HG02943 (cell line): Measurements from ENCODE around the gene HIP1.
"Not testable (repeated sequence)": the region's sequence is repeated elsewhere in the genome, so short reads cannot be mapped to it uniquely, and the experiment has no call there.

Source experiments
- ATAC-seq: cut with Tn5 transposase; IDR thresholded peaks from one replicate; pipeline ENCODE4 v1.9.1; 2021; ENCODE audit warnings: mild to moderate bottlenecking, low read depth, moderate library complexity; ENCODE audit not compliant: unreplicated experiment

The HIP1 gene

DNA sequence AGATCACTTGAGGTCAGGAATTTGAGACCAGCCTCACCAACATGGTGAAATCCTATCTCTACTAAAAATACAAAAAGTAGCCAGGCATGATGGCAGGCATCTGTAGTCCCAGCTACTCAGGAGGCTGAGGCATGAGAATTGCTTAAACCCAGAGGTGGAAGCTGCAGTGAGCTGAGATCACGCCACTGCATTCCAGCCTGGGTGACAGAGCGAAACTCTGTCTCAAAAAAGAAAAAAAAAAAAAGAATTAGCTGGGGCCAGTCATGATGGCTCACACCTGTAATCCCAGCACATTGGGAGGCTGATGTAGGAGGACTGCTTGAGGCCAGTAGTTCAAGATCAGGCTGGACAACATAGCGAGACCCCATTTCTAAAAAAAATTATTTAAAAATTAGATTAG, 21.0 kb downstream of the HIP1 start:
- ATAC-seq: not testable (repeated sequence)

DNA sequence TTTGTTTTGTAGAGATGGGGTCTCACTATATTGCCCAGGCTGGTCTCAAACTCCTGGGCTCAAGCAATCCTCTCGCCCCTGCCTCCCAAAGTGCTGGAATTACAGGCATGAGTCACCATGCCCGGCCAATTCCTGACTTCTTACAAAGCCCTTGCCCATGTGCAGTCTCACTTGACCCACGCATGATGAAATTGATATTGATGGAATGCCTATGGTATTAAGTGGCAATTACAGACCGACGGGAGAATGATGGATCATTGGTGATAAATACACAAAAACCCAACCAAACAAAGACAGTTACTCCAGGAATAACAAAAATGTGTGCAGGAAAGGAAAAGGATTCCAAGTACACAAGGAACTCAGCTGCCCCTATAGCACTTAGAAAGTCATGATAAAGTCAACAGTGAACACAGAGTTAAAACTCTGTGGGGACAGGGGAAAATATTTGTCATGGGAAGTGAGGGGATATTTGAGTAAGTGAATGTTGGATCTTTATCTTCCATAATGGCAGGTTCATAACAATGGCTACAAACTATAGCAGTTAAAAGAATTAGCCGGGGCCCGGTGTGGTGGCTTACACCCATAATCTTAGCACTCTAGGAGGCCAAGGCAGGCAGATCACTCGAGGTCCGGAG, 21.6 kb downstream of the HIP1 start:
- no peak for ATAC-seq

DNA sequence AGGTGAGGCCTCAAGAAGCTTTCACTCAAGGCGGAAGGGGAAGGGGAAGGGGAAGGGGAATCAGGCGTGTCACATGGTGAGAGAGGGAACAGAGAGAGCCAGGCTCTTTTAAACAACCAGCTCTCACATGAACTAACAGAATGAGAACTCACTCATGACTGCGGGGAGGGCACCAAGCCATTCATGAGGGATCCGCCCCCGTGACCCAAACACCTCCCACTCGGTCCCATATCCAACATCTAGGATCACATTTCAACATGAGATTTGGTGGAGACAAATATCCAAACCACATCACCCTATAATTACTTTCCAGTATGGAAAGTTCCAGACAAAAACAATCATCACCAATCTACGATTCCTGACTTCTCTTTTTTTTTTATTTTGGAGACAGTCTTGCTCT, 22.9 kb downstream of the HIP1 start:
- ATAC-seq: no peak

DNA sequence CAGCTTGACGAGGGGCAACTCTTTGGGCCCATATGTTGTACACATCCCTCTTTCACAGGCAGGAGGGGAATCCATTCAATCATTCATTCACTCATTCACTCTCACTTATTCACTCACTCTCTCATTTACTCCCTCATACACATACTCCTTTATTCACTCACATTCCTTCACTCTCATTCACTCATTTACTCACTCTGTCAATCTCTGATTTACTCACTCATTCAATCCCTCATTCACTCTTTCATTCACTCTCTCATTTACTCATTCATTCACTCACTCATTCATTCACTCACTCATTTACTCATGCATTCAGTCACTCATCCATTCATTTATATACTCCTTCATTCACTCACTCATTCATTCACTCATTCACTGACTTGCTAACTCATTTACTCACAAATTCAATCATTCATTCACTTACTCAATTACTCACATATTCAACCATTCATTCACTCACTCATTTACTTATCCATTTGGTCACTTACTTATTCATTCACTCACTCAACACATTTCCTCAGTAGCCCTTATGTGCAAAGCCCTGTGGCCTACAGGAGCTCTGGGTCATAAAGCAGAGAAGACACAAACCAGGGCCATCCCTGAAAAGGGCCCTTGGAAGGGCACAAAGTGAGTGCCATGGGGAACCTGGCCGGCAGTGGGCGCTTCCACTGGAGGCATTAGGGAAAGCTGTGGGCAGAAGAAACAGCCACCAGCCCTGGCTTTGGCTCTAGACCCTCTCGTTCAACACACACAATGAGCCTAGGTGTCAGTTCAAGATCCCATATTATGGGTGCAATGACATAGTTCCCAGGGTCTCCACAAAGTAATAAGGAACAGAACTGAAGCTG, 26.0 kb downstream of the HIP1 start:
- no peak for ATAC-seq

DNA sequence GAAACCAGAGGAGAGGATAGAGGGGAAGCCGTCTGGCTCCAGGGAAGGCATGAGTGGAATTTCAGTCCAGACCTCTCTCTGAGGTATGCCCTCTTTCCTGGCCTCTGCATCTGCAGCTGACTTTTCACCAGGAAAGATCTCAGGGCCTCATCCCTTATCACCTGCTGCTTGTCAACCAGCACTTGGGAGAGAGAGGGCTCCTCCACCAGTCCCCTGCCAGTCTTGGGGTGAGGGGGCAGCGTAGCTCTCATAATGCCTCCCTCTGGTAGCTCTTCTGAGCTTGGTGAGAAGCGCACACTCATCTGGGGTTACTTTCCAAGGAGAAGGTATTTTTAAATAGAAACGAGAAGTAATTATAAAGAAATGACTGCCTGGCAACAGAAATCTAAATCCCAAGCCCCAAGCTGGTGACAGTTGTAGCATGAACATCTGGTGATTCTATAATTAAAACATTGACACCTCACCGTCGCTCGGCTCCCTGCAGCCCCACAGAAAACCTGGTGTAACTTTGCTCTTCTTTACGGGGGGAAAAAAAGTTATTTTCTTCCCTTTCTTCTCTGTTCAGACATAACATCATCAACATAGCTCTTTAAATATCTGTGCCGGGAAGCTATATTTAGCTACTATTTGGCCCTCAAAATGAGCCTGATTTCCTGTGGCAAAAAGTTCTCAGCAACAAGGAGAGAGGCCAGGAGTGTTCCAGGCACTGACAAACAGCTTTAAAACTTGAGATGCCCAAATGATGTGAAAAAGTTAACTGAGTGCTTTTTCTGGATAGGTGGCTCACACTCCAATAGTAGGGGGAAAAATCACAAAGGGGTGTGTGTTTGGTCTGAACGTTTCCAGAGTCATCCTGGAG, 26.9 kb downstream of the HIP1 start:
- no peak for ATAC-seq

DNA sequence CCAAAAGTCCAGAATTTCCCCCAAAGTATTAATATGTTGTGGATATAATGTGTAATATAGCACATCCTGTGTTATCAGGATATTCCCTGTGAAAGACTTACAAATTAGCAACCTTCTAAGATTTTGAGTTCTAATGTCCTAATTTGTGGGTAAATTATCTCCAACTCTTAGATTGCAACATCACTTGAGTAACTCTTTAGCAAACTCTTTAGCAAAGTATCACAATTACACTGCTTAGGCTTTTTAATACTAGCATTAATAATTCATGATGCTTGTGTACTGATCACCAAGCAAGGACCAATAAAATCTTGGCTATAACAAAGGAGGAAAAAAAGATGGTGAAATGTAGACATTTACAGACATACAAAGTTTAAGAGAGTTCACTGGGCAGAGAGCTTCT, 27.7 kb downstream of the HIP1 start:
- ATAC-seq: no peak

DNA sequence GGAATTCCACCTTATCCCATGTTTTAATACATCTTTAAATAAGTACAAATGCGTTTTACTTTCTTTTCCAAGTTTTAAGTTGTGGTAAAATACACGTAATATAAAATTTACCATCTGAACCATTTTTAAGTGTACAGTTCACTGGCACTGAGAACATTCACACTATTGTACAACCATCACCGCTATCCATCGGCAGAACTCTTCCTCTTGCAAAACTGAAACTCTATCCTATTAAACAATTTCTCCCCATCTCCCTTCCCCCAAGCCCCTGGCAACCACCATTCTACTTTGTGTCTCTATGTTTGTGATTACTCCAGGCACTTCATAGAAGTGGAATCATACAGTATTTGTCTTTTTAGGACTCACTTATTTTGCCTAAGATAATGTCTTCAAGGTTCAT, 33.8 kb downstream of the HIP1 start:
- no peak for ATAC-seq

DNA sequence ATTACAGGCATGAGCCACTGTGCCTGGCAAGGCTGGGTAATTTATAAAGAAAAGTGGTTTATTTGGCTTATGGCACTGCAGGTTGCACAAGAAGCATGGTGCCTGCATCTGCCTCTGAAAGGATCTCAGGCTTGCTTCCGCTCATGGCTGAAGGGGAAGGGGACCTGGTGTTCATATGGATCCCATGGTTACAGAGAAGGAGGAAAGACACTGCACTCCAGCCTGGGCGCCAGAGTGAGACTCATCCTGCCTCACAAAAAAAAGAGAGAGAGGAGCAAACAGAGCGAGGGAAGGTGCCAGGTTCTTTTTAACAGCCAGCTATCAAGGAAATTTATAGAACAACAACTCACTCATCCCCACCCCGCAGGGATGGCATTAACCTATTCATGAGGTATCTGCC, 36.2 kb downstream of the HIP1 start:
- ATAC-seq: no peak

DNA sequence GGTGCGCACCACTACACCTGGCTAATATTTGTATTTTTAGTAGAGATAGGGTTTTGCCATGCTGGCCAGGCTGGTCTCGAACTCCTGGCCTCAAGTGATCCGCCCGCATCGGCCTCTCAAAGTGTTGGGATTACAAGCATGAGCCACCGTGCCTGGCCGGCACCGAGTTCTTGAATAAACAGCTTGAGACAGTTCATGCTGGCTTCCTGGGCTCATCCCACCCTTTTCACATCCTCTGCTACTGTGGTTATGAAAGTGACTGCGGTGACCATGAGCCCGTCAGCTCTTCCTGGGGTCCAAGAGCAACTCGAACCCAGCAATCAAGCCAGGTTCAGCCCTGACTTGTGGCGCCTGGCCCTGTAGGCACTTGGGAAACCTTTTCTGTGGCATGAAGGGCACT, 38.7 kb downstream of the HIP1 start:
- ATAC-seq: no peak

DNA sequence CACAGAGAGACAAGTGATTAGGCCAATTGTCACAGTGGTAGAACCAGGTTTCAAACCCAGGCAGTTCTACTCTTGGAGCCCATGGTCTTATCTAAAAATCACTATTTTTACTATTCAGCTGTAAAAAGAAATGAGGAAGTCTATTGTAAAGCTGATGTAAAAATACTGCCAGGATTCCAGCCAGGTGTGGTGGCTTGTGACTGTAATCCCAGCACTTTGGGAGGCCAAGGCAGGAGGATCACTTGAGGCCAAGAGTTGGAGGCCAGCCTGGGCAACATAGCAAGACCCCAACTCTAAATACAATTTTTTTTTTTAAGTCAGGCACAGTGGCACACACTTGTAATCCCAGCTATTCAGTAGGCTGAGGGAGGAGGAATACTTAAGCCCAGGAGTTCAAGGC, 40.4 kb downstream of the HIP1 start:
- ATAC-seq: no peak

DNA sequence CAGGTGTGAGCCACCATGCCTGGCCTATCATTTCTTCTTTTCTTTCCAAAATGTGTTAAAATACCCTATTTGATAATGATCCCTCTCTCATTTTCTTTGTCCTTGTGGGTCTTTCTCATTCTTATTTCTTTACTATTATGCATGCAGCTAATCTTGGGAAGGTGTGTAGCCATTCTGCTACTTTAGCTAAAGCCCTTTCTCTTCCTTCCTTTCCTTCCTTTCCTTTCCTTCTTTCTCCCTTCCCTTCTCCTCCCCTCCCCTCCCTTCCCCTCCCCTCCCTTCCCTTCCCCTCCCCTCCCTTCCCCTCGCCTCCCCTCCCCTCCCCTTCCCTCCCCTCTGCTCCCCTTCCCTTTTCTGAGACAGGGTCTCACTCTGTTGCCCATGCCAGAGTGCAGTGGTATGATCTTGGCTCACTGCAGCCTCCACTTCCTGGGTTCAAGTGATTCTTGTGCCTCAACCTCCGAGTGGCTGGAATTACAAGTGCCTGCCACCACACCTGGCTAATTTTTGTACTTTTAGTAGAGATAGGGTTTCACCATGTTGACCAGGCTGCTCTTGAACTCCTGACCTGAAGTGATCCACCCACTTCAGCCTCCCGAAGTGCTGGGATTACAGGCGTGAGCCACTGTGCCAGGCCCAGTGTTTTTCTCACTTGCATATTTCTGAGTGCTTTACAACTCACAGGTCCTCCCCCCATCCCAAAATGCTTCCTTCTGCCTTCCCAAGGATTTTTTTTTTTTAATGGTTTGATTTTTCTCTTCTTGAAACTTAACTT, 42.3 kb downstream of the HIP1 start:
- no peak for ATAC-seq

DNA sequence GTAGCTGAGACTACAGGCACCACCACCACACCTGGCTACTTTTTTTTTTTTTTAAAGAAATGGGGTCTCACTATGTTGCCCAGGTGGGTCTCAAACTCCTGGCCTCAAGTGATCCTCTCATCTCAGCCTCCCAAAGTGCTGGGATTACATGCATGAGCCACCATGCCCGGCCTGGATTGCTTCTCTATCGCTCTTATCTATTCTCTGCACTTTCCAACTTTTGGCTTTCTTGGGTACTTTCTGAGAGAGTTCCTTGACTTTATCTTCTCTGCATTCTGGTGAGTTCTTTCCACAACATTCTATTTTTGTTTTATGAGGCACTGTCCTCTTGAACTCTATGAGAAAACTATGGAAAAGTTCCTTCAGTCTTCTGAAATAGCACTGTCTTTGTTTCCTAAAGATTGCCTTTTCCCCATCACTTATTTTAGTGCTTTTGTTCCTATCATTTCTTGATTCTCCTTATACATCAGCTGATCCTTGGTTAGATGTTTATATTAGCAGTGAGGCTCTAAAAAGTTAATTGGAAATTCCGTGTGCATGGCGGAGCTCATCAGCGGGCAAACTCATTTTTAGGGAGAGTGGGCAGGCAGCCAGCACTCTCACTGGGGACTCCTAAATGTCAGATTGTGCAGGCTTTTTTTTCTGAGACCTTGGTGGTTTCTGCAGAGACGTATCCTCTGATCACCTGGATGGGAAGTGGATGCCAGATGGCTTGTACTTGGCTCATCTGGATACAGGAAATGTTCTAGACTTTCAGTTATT, 43.9 kb downstream of the HIP1 start:
- ATAC-seq: no peak

DNA sequence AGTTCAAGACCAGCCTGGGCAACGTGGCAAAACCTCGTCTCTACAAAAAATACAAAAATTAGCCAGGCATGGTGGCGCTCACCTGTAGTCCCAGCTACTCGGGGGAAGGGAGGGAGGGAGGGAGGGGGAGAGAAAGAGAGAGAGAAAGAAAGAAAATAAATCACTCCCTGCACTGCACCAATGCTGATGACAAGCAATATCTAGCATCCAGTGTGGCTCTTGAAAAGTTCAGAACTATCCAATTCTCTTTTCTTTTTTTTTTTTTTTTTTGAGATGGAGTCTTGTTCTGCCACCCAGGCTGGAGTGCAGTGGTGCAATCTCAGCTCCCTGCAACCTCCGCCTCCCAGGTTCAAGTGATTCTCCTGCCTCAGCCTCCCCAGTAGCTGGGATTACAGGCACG, 45.1 kb downstream of the HIP1 start:
- not testable (repeated sequence) for ATAC-seq

DNA sequence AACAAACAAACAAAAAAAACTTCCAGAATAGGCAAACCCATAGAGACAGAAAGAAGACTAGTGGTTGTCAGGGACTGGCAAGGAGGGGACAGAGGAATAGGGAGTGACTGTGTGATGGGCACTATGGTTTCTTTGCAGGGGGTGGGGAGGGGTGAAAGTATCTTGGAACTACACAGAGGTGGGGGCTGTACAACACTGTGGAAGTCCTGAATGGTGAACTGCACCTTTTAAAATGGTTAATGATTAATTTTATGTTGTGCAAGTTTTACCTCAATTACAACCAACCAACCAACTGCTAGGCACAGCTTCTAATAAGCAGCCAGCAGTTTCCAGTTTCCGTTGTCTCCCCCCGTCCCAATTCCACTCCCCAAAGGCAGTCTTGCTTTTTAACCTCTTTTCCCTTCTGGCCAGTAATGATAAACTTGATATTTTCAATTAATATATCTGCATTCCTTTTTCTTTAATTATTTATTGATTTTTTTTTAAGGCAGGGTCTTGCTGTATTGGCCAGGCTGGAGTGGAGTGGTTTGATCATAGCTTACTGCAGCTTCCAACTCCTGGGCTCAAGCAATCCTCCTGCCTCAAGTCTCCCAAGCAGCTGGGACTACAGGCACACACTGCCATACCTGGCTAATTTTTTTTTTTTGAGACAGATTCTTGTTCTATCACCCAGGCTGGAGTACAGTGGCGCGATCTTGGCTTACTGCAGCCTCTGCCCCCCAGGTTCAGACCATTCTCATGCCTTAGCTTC, 46.8 kb downstream of the HIP1 start:
- no peak for ATAC-seq

DNA sequence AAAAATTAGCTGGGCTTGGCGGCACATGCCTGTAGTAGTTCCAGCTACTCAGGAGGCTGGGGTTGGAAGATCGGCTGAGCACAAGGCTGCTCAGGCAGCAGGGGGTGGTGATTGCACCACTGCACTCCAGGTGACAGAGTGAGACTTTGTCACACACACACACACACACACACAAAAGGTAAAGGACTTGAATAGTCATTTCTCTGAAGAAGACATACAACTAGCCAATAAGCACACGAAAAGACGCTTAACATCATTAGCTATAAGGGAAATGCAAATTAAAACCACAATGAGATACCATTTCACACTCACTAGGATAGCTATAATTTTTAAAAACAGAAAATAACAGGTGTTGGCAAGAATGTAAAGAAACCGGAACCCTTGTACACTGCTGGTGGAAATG, 48.6 kb downstream of the HIP1 start:
- no peak for ATAC-seq

DNA sequence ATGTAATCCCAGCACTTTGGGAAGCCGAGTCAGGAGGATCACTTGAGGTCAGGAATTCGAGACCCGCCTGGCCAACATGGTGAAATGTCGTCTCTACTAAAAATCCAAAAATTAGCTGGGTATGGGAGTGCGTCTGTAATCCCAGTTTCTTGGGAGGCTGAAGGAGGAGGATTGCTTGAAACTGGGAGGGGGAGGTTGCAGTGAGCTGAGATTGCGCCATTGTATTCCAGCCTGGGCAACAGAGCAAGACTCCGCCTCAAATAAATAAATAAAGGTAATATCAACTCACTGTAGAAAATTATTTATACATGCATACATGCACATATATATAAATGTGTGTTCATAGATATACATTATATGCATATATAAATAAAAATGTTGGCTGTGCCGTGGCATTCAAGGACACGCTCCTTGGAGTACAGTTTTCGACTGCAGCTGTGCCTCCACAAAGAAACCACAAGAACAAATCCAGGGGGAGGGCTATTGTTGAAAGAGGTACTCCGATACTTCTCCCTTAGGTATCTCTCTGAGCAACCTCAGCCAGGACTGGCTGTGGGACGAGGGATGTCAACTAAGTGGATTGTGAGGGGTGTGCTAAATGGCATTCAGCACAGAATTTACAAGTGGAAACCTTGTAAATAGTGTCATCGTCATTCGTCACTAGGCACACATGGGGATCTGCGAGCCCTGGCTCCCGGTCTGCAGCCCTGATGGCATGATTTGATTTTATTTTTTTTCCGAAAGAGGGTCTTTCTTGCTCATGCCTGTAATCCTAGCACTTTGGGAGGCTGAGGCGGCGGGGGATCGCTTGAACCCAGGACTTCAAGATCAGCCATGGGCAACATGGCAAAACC, 49.3 kb downstream of the HIP1 start:
- no peak for ATAC-seq

DNA sequence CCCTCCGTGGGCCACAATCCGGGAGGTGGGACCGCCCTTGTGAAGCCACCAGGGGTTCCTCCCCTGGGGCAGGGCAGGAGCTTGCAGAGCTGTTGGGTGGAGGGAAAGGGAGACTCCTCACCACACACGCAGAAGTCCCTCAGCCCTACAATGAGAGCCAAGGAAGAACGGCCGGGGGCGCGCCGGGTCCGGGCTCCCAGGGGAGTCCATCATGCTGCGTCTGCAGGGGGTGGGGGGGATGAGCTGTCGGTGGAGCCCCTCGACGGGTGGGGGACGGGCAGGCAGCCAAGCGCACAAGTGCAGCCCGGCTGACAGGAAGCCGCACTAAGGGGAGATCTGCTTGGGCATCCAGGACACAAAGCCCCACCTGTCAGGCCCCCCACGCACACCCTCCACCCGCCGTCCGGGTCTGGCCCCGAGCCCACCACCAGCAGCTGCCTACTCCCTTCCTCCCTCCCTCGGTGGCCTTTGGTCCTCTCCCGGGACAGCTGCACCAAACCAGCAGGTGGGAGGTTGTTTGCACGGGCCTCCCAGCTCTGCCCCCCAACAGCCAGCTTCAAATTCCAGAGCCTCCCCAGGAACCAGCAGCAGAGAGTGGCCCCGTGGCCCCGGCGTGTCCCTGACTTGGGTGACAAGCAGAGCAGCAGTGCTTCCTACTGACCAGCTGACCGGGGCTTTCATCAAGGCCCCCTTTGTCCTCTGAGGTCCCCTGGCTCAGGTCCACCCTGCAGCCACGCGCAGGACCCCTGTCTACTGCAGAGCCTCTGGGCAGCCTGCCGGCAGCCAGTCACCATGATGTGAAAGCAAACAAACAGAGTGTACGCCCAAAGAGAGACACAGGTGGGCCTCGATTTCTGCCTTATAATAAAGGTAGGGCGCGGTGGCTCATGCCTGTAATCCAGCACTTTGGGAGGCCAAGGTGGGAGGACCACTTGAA, 50.3 kb downstream of the HIP1 start:
- no peak for ATAC-seq
